SK-N-SH (cell line): ENCODE results near the gene RMI2. TPM values are rescaled to one million over a fixed set of nuclear protein-coding genes. Genes with fewer than 3 reads are reported as not detected.
A peak's percentile ranks its signal among the peaks of the same experiment; 100 is the strongest.

Source experiments
- CTCF ChIA-PET: fragments of 300-600, 350-600 bp; formaldehyde crosslinking; extraction: SDS; loops from one replicate; lab custom pipeline; 2021; lab: Yijun Ruan, JAX
- POLR2A ChIA-PET: fragments of 350-600 bp; sonication (Branson Sonifier 250); formaldehyde crosslinking; extraction: SDS; loops from one replicate; lab custom pipeline; 2020; ENCODE audit warnings: antibody characterized with exemption, inconsistent platforms; lab: Yijun Ruan, JAX
- DNase-seq: peaks from one replicate; pipeline ENCODE4 v3.0.0; 2012
- H2AFZ ChIP-seq: fragments of 200-600 bp; sonication (generic); 2 replicates; pipeline ENCODE4 v1.8.1; 2016; ENCODE audit warnings: antibody characterized with exemption, mild to moderate bottlenecking, low read depth
- H3F3A ChIP-seq: fragments of 200-600 bp; sonication (generic); replicated peaks from 2 replicates; pipeline ENCODE3; 2016; ENCODE audit warnings: antibody characterized with exemption, mild to moderate bottlenecking; ENCODE audit not compliant: insufficient read depth
- H3K27ac ChIP-seq, 2 experiments: fragments of 200-500 bp in 1 of 2; fragments of 200-600 bp in 1 of 2; sonication (Bioruptor generic) in 1 of 2; sonication (generic), shearing (Covaris generic) in 1 of 2; 2 replicates each; pipeline versions ENCODE4 v1.5.1 to v1.6.1; 2014 to 2016; ENCODE audit warnings: low read depth in 2 of 2, inconsistent platforms in 1 of 2, low read length in 1 of 2, mild to moderate bottlenecking in 1 of 2, mixed read lengths in 1 of 2
- H3K27me3 ChIP-seq: fragments of 200-600 bp; sonication (generic), shearing (Covaris generic); 2 replicates; pipeline ENCODE4 v1.6.1; 2016; ENCODE audit warnings: mixed run types; ENCODE audit not compliant: insufficient read depth
- H3K36me3 ChIP-seq, 2 experiments: fragments of 200-500 bp in 1 of 2; fragments of 200-600 bp in 1 of 2; sonication (Bioruptor generic) in 1 of 2; sonication (generic) in 1 of 2; replicated peaks in 1 of 2; 2 replicates each; pipeline versions ENCODE3 to v1.5.1; 2014 to 2016; ENCODE audit warnings: low read length in 1 of 2, mild to moderate bottlenecking in 1 of 2; ENCODE audit not compliant: insufficient read depth in 2 of 2, control insufficient read depth in 1 of 2
- H3K4me1 ChIP-seq, 2 experiments: fragments of 200-500 bp in 1 of 2; fragments of 200-600 bp in 1 of 2; sonication (Bioruptor generic) in 1 of 2; sonication (generic), shearing (Covaris generic) in 1 of 2; 2 replicates each; pipeline versions ENCODE4 v1.5.1 to v1.6.1; 2014 to 2016; ENCODE audit warnings: low read depth in 1 of 2, low read length in 1 of 2, mixed run types in 1 of 2; ENCODE audit not compliant: insufficient read depth in 2 of 2, control insufficient read depth in 1 of 2
- H3K4me2 ChIP-seq: fragments of 200-600 bp; sonication (generic), shearing (Covaris generic); 2 replicates; pipeline ENCODE4 v1.6.1; 2017; ENCODE audit warnings: mixed run types
- H3K4me3 ChIP-seq, 2 experiments: fragments of 200-500 bp in 1 of 2; fragments of 200-600 bp in 1 of 2; sonication (Bioruptor generic) in 1 of 2; sonication (generic), shearing (Covaris generic) in 1 of 2; 2 replicates each; pipeline versions ENCODE4 v1.5.1 to v1.8.1; 2014 to 2016; ENCODE audit warnings: low read depth in 2 of 2, inconsistent platforms in 1 of 2, low read length in 1 of 2, mild to moderate bottlenecking in 1 of 2, mixed read lengths in 1 of 2, moderate library complexity in 1 of 2
- H3K79me2 ChIP-seq: fragments of 200-600 bp; sonication (generic); 2 replicates; pipeline ENCODE4 v1.8.1; 2017; ENCODE audit warnings: mild to moderate bottlenecking; ENCODE audit not compliant: insufficient read depth
- H3K9ac ChIP-seq: fragments of 200-600 bp; sonication (generic); 2 replicates; pipeline ENCODE4 v1.6.1; 2017; ENCODE audit warnings: mixed run types
- H3K9me2 ChIP-seq: fragments of 200-600 bp; sonication (generic); 2 replicates; pipeline ENCODE4 v1.6.1; 2017; ENCODE audit warnings: mixed run types
- H3K9me3 ChIP-seq: fragments of 200-600 bp; sonication (generic); 2 replicates; pipeline ENCODE4 v1.6.1; 2017; ENCODE audit warnings: mixed run types, mild to moderate bottlenecking, moderate library complexity
- H4K20me1 ChIP-seq: fragments of 200-600 bp; sonication (generic); 2 replicates; pipeline ENCODE4 v1.6.1; 2017; ENCODE audit warnings: mild to moderate bottlenecking, mixed run types; ENCODE audit not compliant: insufficient read depth
- CTCF ChIP-seq: fragments of 200-600 bp; sonication (generic); IDR thresholded peaks from 2 replicates; pipeline ENCODE4 v1.6.1; 2017; ENCODE audit warnings: antibody characterized with exemption, mild to moderate bottlenecking, moderate library complexity
- EP300 ChIP-seq, 2 experiments: IDR thresholded peaks; 2 replicates each; pipeline versions ENCODE4 v1.4.0 to v1.6.1; 2012; ENCODE audit warnings: borderline replicate concordance in 1 of 2, low read depth in 1 of 2, low read length in 1 of 2
- EZH2phosphoT487 ChIP-seq: fragments of 200-600 bp; sonication (generic); IDR thresholded peaks from 2 replicates; pipeline ENCODE4 v1.6.1; 2017; ENCODE audit warnings: low read depth, mixed run types, mild to moderate bottlenecking, antibody characterized with exemption, moderate library complexity, borderline replicate concordance
- FOXM1 ChIP-seq: IDR thresholded peaks from 2 replicates; pipeline ENCODE4 v1.4.0; 2012; ENCODE audit warnings: low read depth, mild to moderate bottlenecking
- JUND ChIP-seq: IDR thresholded peaks from 2 replicates; pipeline ENCODE4 v1.4.0; 2012
- MEF2A ChIP-seq: IDR thresholded peaks from 2 replicates; pipeline ENCODE4 v1.4.0; 2012; ENCODE audit warnings: low read depth, borderline replicate concordance
- NFIC ChIP-seq: IDR thresholded peaks from 2 replicates; pipeline ENCODE4 v1.4.0; 2012; ENCODE audit warnings: borderline replicate concordance
- NRF1 ChIP-seq: IDR thresholded peaks from 2 replicates; pipeline ENCODE4 v1.6.1; 2012; ENCODE audit warnings: low read depth, mild to moderate bottlenecking, low read length
- RAD21 ChIP-seq: IDR thresholded peaks from 2 replicates; pipeline ENCODE4 v1.6.1; 2012; ENCODE audit warnings: mild to moderate bottlenecking, low read length
- RFX5 ChIP-seq: IDR thresholded peaks from 2 replicates; pipeline ENCODE4 v1.6.1; 2012; ENCODE audit warnings: mild to moderate bottlenecking, improper control_type of control experiment, low read length
- SIN3A ChIP-seq: IDR thresholded peaks from 2 replicates; pipeline ENCODE4 v1.6.1; 2012; ENCODE audit warnings: low read depth, mild to moderate bottlenecking, low read length, moderate library complexity, borderline replicate concordance
- SMC3 ChIP-seq: IDR thresholded peaks from 2 replicates; pipeline ENCODE4 v1.6.1; 2012; ENCODE audit warnings: low read depth, low read length, improper control_type of control experiment
- TCF12 ChIP-seq: IDR thresholded peaks from 2 replicates; pipeline ENCODE4 v1.4.0; 2012
- TEAD4 ChIP-seq: IDR thresholded peaks from 2 replicates; pipeline ENCODE4 v1.4.0; 2012; ENCODE audit warnings: mild to moderate bottlenecking, borderline replicate concordance; ENCODE audit not compliant: insufficient read depth
- YY1 ChIP-seq: IDR thresholded peaks from 2 replicates; pipeline ENCODE4 v1.4.0; 2012; ENCODE audit warnings: low read depth, mild to moderate bottlenecking
- WGBS: methylation state at CpG from one replicate; pipeline ENCODE4 v1.1.6; 2017; ENCODE audit warnings: low lambda C conversion rate; 5-methylcytosine and 5-hydroxymethylcytosine counted together
- polyA plus RNA-seq, 3 experiments: library from polyadenylated mRNA; depleted of rRNA; stranded (reverse); fragments of >200 nt; gene quantifications; 2 replicates each; pipeline ENCODE4 v1.2.3, GENCODE V29; 2012
- TF ChIP-seq, protein P1 (sequence below): IDR thresholded peaks from 2 replicates; pipeline ENCODE4 v1.4.0; 2012; ENCODE audit warnings: low read depth
- TF ChIP-seq, protein P2 (sequence below): fragments of 150-350 bp; IDR thresholded peaks from 2 replicates; pipeline ENCODE4 v1.6.1; 2017; ENCODE audit warnings: antibody characterized with exemption, low read length, low read depth, borderline replicate concordance
- TF ChIP-seq, protein P3 (sequence below): IDR thresholded peaks from 2 replicates; pipeline ENCODE4; 2012
- TF ChIP-seq, protein P4 (sequence below): IDR thresholded peaks from 2 replicates; pipeline ENCODE4 v1.4.0; 2012; ENCODE audit warnings: low read depth, borderline replicate concordance

RMI2 gene
- polyA plus RNA-seq, 1 of the 3 experiments (the other 2 are of a cell fraction), result 8.5 TPM

GRCh38 chr16:11396241-11397048 is 51.2 kb downstream of the RMI2 start:
- no peaks in the 10 kb centered on the region for H3F3A ChIP-seq
- peak; percentile 97 for DNase-seq
- no peak overlapping the region for H3K4me2 ChIP-seq
- no peaks in the 10 kb centered on the region for H3K27me3 ChIP-seq
- H3K27ac ChIP-seq, result peak overlapping the region in 1 of 2 experiments; percentile 25; a peak in 1 of 4 replicates
- H3K9me2 ChIP-seq, result no peaks in the 10 kb centered on the region
- H2AFZ ChIP-seq, result peak overlapping the region; percentile 45
- no peak overlapping the region for H3K9ac ChIP-seq
- no peaks in the 10 kb centered on the region for H3K79me2 ChIP-seq
- no peaks in the 10 kb centered on the region for H4K20me1 ChIP-seq
- WGBS, result 62% methylated on average over 8 of the region's 24 CpGs
- no peak overlapping the region for H3K4me3 ChIP-seq
- POLR2A ChIA-PET, result no interaction called here
- no peaks in the 10 kb centered on the region for H3K36me3 ChIP-seq
- peak; percentile 94 for TF ChIP-seq CTCF
- peak; percentile 95 for TF ChIP-seq SMC3
- TF ChIP-seq RAD21, result peak; percentile 98
- peak; percentile 37; the same call in 1 of the 2 replicates for TF ChIP-seq SIN3A
- no peak for TF ChIP-seq NRF1
- H3K4me1 ChIP-seq, result peaks cover 0 to 12% of the 10 kb centered on the region in 2 experiments; a peak in 1 of 4 replicates
- no peaks in the 10 kb centered on the region for H3K9me3 ChIP-seq
- CTCF ChIA-PET, result interaction anchor here (0.6 to 8.6 kb wide), 90 partner anchors 12 to 672 kb away, joined by 3 to 107 read pairs (median 4); partner anchors contain the start of genes LITAF, RSL1D1, SNN and ZC3H7A

DNA sequence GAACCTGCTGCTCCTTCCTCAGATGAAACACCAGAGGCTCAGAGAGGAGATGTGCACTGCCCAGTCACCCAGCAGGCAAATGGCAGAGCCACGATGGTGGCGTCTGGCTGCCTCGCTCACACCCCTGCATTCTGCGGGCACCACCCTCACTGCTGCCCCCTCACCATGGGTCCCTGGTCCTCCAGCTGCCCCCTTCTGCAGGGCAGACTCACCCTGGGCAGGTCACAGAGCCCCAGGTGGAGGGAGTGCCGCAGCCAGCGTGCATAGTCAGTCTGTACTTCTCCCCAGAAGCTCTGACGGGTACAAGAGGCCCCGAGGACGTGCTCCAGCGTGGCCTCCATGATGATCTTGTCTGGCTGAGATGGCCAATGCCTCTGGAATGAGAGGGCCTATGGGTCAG is 52.9 kb downstream of the RMI2 start:
- TF ChIP-seq, protein P1, sequence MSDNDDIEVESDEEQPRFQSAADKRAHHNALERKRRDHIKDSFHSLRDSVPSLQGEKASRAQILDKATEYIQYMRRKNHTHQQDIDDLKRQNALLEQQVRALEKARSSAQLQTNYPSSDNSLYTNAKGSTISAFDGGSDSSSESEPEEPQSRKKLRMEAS, result no peak
- TF ChIP-seq, protein P2, sequence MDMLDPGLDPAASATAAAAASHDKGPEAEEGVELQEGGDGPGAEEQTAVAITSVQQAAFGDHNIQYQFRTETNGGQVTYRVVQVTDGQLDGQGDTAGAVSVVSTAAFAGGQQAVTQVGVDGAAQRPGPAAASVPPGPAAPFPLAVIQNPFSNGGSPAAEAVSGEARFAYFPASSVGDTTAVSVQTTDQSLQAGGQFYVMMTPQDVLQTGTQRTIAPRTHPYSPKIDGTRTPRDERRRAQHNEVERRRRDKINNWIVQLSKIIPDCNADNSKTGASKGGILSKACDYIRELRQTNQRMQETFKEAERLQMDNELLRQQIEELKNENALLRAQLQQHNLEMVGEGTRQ, result no peak
- TF ChIP-seq TCF12 (no peak), SIN3A (no peak), EP300 (IDR thresholded peaks at IDR 0.05; ENCODE audit: borderline replicate concordance in 1 of 2, low read depth in 1 of 2, low read length in 1 of 2) (no peak), TEAD4 (no peak), SMC3 (no peak), JUND (no peak), MEF2A (no peak), YY1 (no peak), FOXM1 (no peak), RFX5 (no peak), EZH2phosphoT487 (no peak), RAD21 (no peak), NFIC (no peak)
- TF ChIP-seq, protein P3, sequence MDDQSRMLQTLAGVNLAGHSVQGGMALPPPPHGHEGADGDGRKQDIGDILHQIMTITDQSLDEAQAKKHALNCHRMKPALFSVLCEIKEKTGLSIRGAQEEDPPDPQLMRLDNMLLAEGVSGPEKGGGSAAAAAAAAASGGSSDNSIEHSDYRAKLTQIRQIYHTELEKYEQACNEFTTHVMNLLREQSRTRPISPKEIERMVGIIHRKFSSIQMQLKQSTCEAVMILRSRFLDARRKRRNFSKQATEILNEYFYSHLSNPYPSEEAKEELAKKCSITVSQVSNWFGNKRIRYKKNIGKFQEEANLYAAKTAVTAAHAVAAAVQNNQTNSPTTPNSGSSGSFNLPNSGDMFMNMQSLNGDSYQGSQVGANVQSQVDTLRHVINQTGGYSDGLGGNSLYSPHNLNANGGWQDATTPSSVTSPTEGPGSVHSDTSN, result no peak
- TF ChIP-seq, protein P4, sequence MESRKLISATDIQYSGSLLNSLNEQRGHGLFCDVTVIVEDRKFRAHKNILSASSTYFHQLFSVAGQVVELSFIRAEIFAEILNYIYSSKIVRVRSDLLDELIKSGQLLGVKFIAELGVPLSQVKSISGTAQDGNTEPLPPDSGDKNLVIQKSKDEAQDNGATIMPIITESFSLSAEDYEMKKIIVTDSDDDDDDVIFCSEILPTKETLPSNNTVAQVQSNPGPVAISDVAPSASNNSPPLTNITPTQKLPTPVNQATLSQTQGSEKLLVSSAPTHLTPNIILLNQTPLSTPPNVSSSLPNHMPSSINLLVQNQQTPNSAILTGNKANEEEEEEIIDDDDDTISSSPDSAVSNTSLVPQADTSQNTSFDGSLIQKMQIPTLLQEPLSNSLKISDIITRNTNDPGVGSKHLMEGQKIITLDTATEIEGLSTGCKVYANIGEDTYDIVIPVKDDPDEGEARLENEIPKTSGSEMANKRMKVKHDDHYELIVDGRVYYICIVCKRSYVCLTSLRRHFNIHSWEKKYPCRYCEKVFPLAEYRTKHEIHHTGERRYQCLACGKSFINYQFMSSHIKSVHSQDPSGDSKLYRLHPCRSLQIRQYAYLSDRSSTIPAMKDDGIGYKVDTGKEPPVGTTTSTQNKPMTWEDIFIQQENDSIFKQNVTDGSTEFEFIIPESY, result no peak
- Histone ChIP-seq H3K27me3 (no peaks in the 10 kb centered on the region), H3K27ac (no peak overlapping the region), H2AFZ (no peak overlapping the region), H3K9me3 (no peaks in the 10 kb centered on the region), H3K9ac (no peak overlapping the region), H3K4me1 (peaks cover 0 to 14% of the 10 kb centered on the region in 2 experiments; a peak in 1 of 4 replicates), H3K79me2 (no peaks in the 10 kb centered on the region), H3F3A (no peaks in the 10 kb centered on the region), H3K4me3 (no peak overlapping the region), H3K9me2 (no peaks in the 10 kb centered on the region), H4K20me1 (no peaks in the 10 kb centered on the region), H3K36me3 (no peaks in the 10 kb centered on the region), H3K4me2 (no peak overlapping the region)
- WGBS, result 72% methylated on average over 3 of the region's 10 CpGs
- ChIA-PET POLR2A (no interaction called here), CTCF (interaction anchor here (2.1 to 8.6 kb wide), 6 partner anchors 12 to 427 kb away, joined by 6 to 107 read pairs (median 42); no protein-coding TSS in a partner anchor)
- DNase-seq, result peak; percentile 16
